Ascending aorta (tissue), 2 donors: ENCODE measurements around the gene CPXM2. TPM values are rescaled to one million over a fixed set of nuclear protein-coding genes. Genes with fewer than 3 reads are reported as not detected.

Experiments used
- DNase-seq, 2 donors: peaks; one replicate each; pipeline ENCODE4 v3.0.0-alpha.2; 2019; ENCODE audit warnings: low spot score in 2 of 2
- H3K27ac ChIP-seq, 2 donors: fragments of 200-600 bp; sonication (generic); one replicate each; pipeline ENCODE4 v1.5.1; 2016 to 2017; ENCODE audit warnings: mild to moderate bottlenecking in 1 of 2
- H3K27me3 ChIP-seq: fragments of 200-600 bp; sonication (generic); one replicate; pipeline ENCODE4 v1.5.1; 2017
- H3K36me3 ChIP-seq, 2 donors: fragments of 200-600 bp; sonication (generic); one replicate each; pipeline ENCODE4 v1.5.1; 2016
- H3K4me1 ChIP-seq, 2 donors: fragments of 200-600 bp; sonication (generic); one replicate each; pipeline ENCODE4 v1.5.1; 2016 to 2017; ENCODE audit warnings: mild to moderate bottlenecking in 1 of 2
- H3K4me3 ChIP-seq, 2 donors: fragments of 200-600 bp; sonication (generic); one replicate each; pipeline ENCODE4 v1.5.1; 2016 to 2017; ENCODE audit warnings: mild to moderate bottlenecking in 1 of 2
- H3K9me3 ChIP-seq, 2 donors: fragments of 200-600 bp; sonication (generic); one replicate each; pipeline ENCODE4 v1.5.1; 2016
- intact Hi-C: fragments of 100-400 bp; cut with DNase I; formaldehyde crosslinking; loops from one replicate; pipeline ENCODE4 v1.15.1; 2023
- total RNA-seq: library from RNA; depleted of rRNA; stranded (reverse); fragments of >200 nt; gene quantifications from one replicate; pipeline ENCODE4 v1.1.0, GENCODE V29; 2016
- TF ChIP-seq, protein P1 (sequence below), 3 experiments: fragments of 200-600 bp in 2 of 3; fragments of 450-650 bp in 1 of 3; sonication (generic) in 2 of 3; IDR thresholded peaks; one replicate each; pipeline ENCODE4 v1.5.1; 2016 to 2019; ENCODE audit warnings: antibody characterized with exemption in 3 of 3, mild to moderate bottlenecking in 1 of 3, moderate library complexity in 1 of 3

Gene CPXM2
- total RNA-seq, 1 donor from 2014 or later = 125 TPM

DNA sequence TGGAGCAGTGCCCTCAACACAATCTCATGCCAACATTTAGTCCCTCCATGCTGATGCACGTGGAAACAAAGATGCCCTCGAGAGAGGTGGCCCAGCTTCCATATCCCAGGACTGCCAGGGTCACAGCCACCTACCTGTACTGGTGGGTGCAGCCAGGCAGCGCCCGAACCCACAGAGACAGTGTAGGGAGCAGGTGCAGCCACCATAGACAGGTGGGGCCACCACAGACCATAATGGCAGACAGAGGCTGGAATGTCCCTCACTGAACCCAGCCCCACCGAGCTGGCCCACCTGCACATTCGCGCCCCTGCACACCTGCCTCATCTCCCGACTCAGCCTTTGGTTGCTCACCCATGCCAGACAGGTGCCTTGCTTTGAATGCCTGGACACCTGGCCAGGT lies 18.3 kb upstream of the CPXM2 start:
- Histone ChIP-seq H3K4me3 (no peak overlapping the region), H3K9me3 (no peaks in the 10 kb centered on the region), H3K27me3 (no peaks in the 10 kb centered on the region), H3K36me3 (no peaks in the 10 kb centered on the region), H3K4me1 (peaks cover 0 to 6% of the 10 kb centered on the region in 2 donors), H3K27ac (no peak overlapping the region)
- TF ChIP-seq, protein P1, sequence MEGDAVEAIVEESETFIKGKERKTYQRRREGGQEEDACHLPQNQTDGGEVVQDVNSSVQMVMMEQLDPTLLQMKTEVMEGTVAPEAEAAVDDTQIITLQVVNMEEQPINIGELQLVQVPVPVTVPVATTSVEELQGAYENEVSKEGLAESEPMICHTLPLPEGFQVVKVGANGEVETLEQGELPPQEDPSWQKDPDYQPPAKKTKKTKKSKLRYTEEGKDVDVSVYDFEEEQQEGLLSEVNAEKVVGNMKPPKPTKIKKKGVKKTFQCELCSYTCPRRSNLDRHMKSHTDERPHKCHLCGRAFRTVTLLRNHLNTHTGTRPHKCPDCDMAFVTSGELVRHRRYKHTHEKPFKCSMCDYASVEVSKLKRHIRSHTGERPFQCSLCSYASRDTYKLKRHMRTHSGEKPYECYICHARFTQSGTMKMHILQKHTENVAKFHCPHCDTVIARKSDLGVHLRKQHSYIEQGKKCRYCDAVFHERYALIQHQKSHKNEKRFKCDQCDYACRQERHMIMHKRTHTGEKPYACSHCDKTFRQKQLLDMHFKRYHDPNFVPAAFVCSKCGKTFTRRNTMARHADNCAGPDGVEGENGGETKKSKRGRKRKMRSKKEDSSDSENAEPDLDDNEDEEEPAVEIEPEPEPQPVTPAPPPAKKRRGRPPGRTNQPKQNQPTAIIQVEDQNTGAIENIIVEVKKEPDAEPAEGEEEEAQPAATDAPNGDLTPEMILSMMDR (IDR thresholded peaks at IDR 0.05) = no peak
- intact Hi-C loops = no loop called here
- DNase-seq = no peak

DNA sequence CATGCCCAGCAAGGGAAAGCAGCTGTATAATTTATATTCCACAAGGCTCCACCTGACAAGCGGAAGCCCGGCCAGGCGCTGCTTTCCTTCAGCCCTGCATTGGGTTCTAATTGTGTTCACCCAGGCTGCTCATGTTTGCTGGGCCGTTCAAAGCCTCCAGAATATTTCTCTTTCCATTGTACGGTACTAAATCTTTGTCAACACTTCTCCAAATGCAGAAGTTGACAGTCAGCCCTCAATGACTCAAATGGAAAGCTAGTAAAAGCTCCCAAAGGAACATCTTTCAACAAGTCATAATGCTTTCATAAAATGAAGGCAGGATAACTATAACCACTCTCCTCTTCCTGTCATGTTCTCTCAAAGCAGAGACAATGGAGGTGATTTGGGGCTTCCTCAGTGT lies 17.8 kb upstream of the CPXM2 start:
- H3K4me3 ChIP-seq = no peak overlapping the region
- H3K27me3 ChIP-seq = no peaks in the 10 kb centered on the region
- H3K27ac ChIP-seq = no peak overlapping the region
- no peak for DNase-seq
- TF ChIP-seq, protein P1 (IDR thresholded peaks at IDR 0.05) = no peak
- H3K9me3 ChIP-seq = no peaks in the 10 kb centered on the region
- intact Hi-C loops = no loop called here
- H3K4me1 ChIP-seq = peaks cover 0 to 6% of the 10 kb centered on the region in 2 donors
- no peaks in the 10 kb centered on the region for H3K36me3 ChIP-seq

DNA sequence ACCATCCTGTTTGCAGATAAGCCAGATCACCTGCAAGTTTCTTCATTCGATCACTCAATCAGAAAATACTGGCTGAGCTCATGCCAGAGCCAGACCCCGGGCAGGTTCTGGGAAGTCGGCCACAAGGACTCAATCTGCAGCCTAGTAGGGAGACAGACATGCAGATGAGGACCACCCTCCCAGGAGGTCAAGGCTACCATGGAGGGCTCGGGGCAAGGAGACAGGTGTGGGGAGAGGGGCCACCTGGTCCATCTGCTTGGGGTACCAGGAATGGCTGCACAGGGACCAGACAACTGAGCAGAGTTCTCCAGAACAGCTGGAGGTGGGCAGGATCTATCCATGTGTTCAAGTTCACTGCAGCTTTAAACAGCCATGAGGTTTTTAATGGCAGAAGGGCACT lies 16.8 kb upstream of the CPXM2 start:
- Histone ChIP-seq H3K27ac (no peak overlapping the region), H3K4me3 (no peak overlapping the region), H3K9me3 (no peaks in the 10 kb centered on the region), H3K4me1 (no peaks in the 10 kb centered on the region), H3K36me3 (no peaks in the 10 kb centered on the region), H3K27me3 (no peaks in the 10 kb centered on the region)
- TF ChIP-seq, protein P1 (IDR thresholded peaks at IDR 0.05) = no peak
- no peak for DNase-seq
- intact Hi-C loops = no loop called here

DNA sequence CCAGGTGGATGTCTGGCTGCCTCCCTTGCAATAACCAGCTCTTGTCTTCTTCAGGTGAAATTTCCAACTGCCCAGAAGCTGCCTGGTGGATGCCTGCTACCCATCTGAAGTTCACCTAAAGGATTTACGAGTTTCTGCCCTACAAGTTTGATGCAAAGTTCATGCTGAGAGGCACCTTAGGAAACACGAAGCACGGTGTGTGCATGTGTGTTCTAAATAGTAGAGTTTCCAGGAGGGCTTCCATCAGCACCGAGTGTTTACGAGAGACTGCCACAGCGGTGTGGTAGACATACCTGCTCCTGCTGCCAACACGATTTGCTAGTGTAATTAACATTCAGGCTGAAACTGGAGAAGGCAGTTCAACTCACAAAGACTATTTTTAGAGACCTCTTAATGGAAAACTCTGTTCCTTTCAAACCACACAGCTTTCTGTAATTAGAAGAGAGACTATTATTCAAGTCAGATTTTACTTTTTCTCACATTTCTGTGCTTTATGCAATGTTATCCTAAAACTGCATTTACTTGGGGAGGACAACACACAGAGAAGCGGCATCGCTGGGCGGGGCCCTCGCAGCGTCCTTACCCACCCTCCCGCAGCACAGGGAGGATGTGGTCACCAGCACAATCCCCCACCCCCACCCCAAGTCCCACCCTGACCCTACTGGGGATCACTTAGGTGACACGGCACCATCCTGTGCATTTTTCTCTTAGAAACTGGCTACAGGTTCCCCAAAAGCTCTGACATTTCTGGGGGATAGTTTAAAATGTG lies 15.5 kb upstream of the CPXM2 start:
- H3K36me3 ChIP-seq = no peaks in the 10 kb centered on the region
- H3K9me3 ChIP-seq = no peaks in the 10 kb centered on the region
- TF ChIP-seq, protein P1 (IDR thresholded peaks at IDR 0.05) = no peak
- H3K27me3 ChIP-seq = no peaks in the 10 kb centered on the region
- no peak overlapping the region for H3K27ac ChIP-seq
- DNase-seq = no peak
- no peaks in the 10 kb centered on the region for H3K4me1 ChIP-seq
- no peak overlapping the region for H3K4me3 ChIP-seq
- intact Hi-C loops = no loop called here

DNA sequence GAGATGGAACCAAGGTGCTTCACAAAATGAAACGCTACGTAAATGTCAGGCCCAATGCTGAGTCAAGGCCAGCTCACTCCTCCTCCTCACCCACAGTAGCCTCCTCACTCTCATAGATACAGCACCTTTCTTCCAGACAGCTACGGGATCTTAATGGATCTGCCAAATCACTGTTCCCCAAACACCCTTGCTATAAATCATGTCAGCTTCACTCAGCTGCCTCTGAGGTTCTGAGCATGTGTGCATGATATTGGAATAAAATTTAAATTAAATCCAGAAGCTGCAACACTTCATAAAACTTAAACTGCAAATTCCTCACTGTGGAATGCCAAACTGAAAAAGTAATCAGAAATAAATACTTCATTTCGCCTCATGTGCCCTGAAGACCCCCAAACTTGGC lies 14.7 kb upstream of the CPXM2 start:
- no peak for DNase-seq
- TF ChIP-seq, protein P1 (IDR thresholded peaks at IDR 0.05) = no peak
- no peaks in the 10 kb centered on the region for H3K9me3 ChIP-seq
- H3K27me3 ChIP-seq = no peaks in the 10 kb centered on the region
- intact Hi-C loops = no loop called here
- no peaks in the 10 kb centered on the region for H3K36me3 ChIP-seq
- no peaks in the 10 kb centered on the region for H3K4me1 ChIP-seq
- no peak overlapping the region for H3K27ac ChIP-seq
- no peak overlapping the region for H3K4me3 ChIP-seq
